Smooth muscle cell (in vitro differentiated cells): ENCODE data around the gene C1QL3. TPM values are rescaled to one million over a fixed set of nuclear protein-coding genes. Genes with fewer than 3 reads are reported as not detected.

Experiments
- DNase-seq: peaks from one replicate; lab custom pipeline; 2025; ENCODE audit not compliant: unreplicated experiment; lab: John Stamatoyannopoulos, UW
- H2AFZ ChIP-seq: fragments of 200-600 bp; sonication (generic); 2 replicates; pipeline ENCODE4 v1.6.0; 2016; ENCODE audit warnings: antibody characterized with exemption, low read depth, mild to moderate bottlenecking
- H3F3A ChIP-seq: fragments of 200-600 bp; sonication (generic); 2 replicates; pipeline ENCODE4 v1.6.0; 2017; ENCODE audit warnings: antibody characterized with exemption, low read depth
- H3K27ac ChIP-seq: fragments of 200-600 bp; sonication (generic); 2 replicates; pipeline ENCODE4 v1.5.1; 2016; ENCODE audit warnings: low read depth, mild to moderate bottlenecking
- H3K27me3 ChIP-seq: fragments of 200-600 bp; sonication (generic); 2 replicates; pipeline ENCODE4 v1.6.1; 2016; ENCODE audit warnings: low read depth, mild to moderate bottlenecking
- H3K36me3 ChIP-seq: fragments of 200-600 bp; sonication (generic); 2 replicates; pipeline ENCODE4 v1.5.1; 2016; ENCODE audit warnings: low read depth
- H3K4me1 ChIP-seq: fragments of 200-600 bp; sonication (generic); 2 replicates; pipeline ENCODE4 v1.5.1; 2016; ENCODE audit warnings: low read depth
- H3K4me2 ChIP-seq: fragments of 200-600 bp; sonication (generic); 2 replicates; pipeline ENCODE4 v1.6.0; 2016; ENCODE audit warnings: mild to moderate bottlenecking
- H3K4me3 ChIP-seq: fragments of 200-600 bp; sonication (generic); 2 replicates; pipeline ENCODE4 v1.5.1; 2016; ENCODE audit warnings: mild to moderate bottlenecking
- H3K79me2 ChIP-seq: fragments of 200-600 bp; sonication (generic); 2 replicates; pipeline ENCODE4 v1.6.0; 2016; ENCODE audit warnings: low read depth, mild to moderate bottlenecking
- H3K9ac ChIP-seq: fragments of 200-600 bp; sonication (generic); 2 replicates; pipeline ENCODE4 v1.6.0; 2016; ENCODE audit warnings: low read depth
- H3K9me3 ChIP-seq: fragments of 200-600 bp; sonication (generic); replicated peaks from 2 replicates; pipeline ENCODE4 v1.5.1; 2016; ENCODE audit warnings: low read depth
- H4K20me1 ChIP-seq: fragments of 200-600 bp; sonication (generic); 2 replicates; pipeline ENCODE4 v1.6.0; 2016; ENCODE audit warnings: low read depth
- CTCF ChIP-seq: fragments of 200-600 bp; sonication (generic); IDR thresholded peaks from 2 replicates; pipeline ENCODE4 v1.5.1; 2017; ENCODE audit warnings: borderline replicate concordance, mild to moderate bottlenecking, antibody characterized with exemption; ENCODE audit not compliant: insufficient read depth, poor library complexity, severe bottlenecking
- WGBS: methylation state at CpG from one replicate; pipeline ENCODE4 v1.1.7; 2016; ENCODE audit warnings: low lambda C conversion rate; 5-methylcytosine and 5-hydroxymethylcytosine counted together
- polyA plus RNA-seq: library from polyadenylated mRNA; unstranded; fragments of >200 nt; fragmentation: Nextera tagmentation; extraction: Ambion mirVana; gene quantifications from 2 replicates; pipeline ENCODE4 v1.2.1, GENCODE V29; 2016
- total RNA-seq: library from RNA; depleted of rRNA; stranded (reverse); fragments of >200 nt; gene quantifications from 2 replicates; pipeline ENCODE4 v1.2.3, GENCODE V29; 2014

Gene C1QL3
- total and polyA plus RNA-seq, 2 experiments from 2014 or later = 0.34 to 4.0 TPM

- Histone ChIP-seq H3F3A (no peaks in the 10 kb centered on the region), H3K9me3 (no peaks in the 10 kb centered on the region), H3K27me3 (peaks cover 75% of the 10 kb centered on the region), H3K79me2 (no peaks in the 10 kb centered on the region), H3K4me3 (peak overlapping the region; percentile 34), H3K9ac (no peak overlapping the region), H3K36me3 (no peaks in the 10 kb centered on the region), H3K4me2 (peak overlapping the region; percentile 99), H4K20me1 (peaks cover 6% of the 10 kb centered on the region), H3K4me1 (peaks cover 5% of the 10 kb centered on the region), H2AFZ (no peak overlapping the region), H3K27ac (no peak overlapping the region)
- DNase-seq = no peak
- 31% methylated on average over 30 of the region's 31 CpGs for WGBS
- TF ChIP-seq CTCF = no peak
Observed at GRCh38 chr10:16519250-16519907, 2.3 kb downstream of the C1QL3 start.

GRCh38 chr10:16518822-16519221, 2.9 kb downstream of the C1QL3 start:
- Histone ChIP-seq H3K27ac (no peak overlapping the region), H3K9ac (no peak overlapping the region), H3K36me3 (no peaks in the 10 kb centered on the region), H3K4me1 (peaks cover 5% of the 10 kb centered on the region), H3K9me3 (no peaks in the 10 kb centered on the region), H3K4me2 (peak overlapping the region; percentile 99), H2AFZ (no peak overlapping the region), H3F3A (no peaks in the 10 kb centered on the region), H4K20me1 (peaks cover 6% of the 10 kb centered on the region), H3K79me2 (no peaks in the 10 kb centered on the region), H3K4me3 (no peak overlapping the region), H3K27me3 (peaks cover 70% of the 10 kb centered on the region)
- TF ChIP-seq CTCF = peak; percentile 28
- DNase-seq = no peak
- 68% methylated on average over 4 of the region's 4 CpGs for WGBS

DNA sequence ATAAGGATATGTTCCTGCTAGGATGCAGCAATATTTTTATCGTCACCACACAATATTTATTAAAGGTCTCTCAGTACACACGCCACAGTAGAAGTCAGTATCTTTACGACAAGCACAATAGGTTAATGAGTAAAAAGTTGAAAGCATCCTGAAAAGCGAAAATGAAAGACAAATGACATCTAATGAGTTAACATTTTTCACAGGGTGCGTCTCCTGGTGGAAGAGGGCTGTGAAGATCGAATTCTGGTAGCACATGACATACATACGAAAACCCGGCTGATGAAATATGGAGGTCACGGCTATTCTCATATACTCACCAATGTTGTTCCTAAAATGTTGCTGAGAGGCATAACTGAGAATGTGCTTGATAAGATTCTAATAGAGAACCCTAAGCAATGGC, 10.8 kb downstream of the C1QL3 start:
- Histone ChIP-seq H2AFZ (no peak overlapping the region), H3F3A (no peaks in the 10 kb centered on the region), H3K4me1 (no peaks in the 10 kb centered on the region), H3K4me3 (no peak overlapping the region), H3K36me3 (no peaks in the 10 kb centered on the region), H3K27ac (peak overlapping the region; percentile 68), H3K4me2 (peak overlapping the region; percentile 70), H4K20me1 (no peaks in the 10 kb centered on the region), H3K9me3 (no peaks in the 10 kb centered on the region), H3K9ac (no peak overlapping the region), H3K27me3 (no peaks in the 10 kb centered on the region), H3K79me2 (no peaks in the 10 kb centered on the region)
- no peak for DNase-seq
- TF ChIP-seq CTCF = no peak
- 89% methylated on average over 9 of the region's 9 CpGs for WGBS

GRCh38 chr10:16509996-16510395, 11.7 kb downstream of the C1QL3 start:
- no peaks in the 10 kb centered on the region for H3K79me2 ChIP-seq
- peak overlapping the region; percentile 70 for H3K4me2 ChIP-seq
- H3K36me3 ChIP-seq = no peaks in the 10 kb centered on the region
- peak overlapping the region; percentile 68 for H3K27ac ChIP-seq
- no peaks in the 10 kb centered on the region for H3K9me3 ChIP-seq
- no peaks in the 10 kb centered on the region for H3K4me1 ChIP-seq
- H3F3A ChIP-seq = no peaks in the 10 kb centered on the region
- 9% methylated on average over 5 of the region's 5 CpGs for WGBS
- no peak overlapping the region for H3K9ac ChIP-seq
- no peak overlapping the region for H2AFZ ChIP-seq
- no peaks in the 10 kb centered on the region for H4K20me1 ChIP-seq
- no peak overlapping the region for H3K4me3 ChIP-seq
- no peaks in the 10 kb centered on the region for H3K27me3 ChIP-seq
- no peak for DNase-seq
- TF ChIP-seq CTCF = no peak
